GM23248 (cell line): ENCODE data around the gene ASB4. TPM values are rescaled to one million over a fixed set of nuclear protein-coding genes. Genes with fewer than 3 reads are reported as not detected.

Experiments
- DNase-seq: peaks from one replicate; pipeline ENCODE4 v3.0.0-alpha.2; 2015
- H2AFZ ChIP-seq: fragments of 200-600 bp; sonication (generic); 2 replicates; pipeline ENCODE4 v1.6.1; 2016; ENCODE audit warnings: antibody characterized with exemption
- H3F3A ChIP-seq: fragments of 200-600 bp; sonication (generic); 2 replicates; pipeline ENCODE4 v1.6.1; 2016; ENCODE audit warnings: mild to moderate bottlenecking, antibody characterized with exemption, mixed run types; ENCODE audit not compliant: insufficient read depth
- H3K27ac ChIP-seq: fragments of 200-600 bp; sonication (generic); 2 replicates; pipeline ENCODE4 v1.5.1; 2016; ENCODE audit warnings: mild to moderate bottlenecking
- H3K27me3 ChIP-seq: fragments of 200-600 bp; sonication (generic); replicated peaks from 2 replicates; pipeline ENCODE4 v1.6.1; 2016; ENCODE audit warnings: mild to moderate bottlenecking; ENCODE audit not compliant: insufficient read depth
- H3K36me3 ChIP-seq: fragments of 200-600 bp; sonication (generic); 2 replicates; pipeline ENCODE4 v1.6.1; 2016; ENCODE audit warnings: low read depth, mild to moderate bottlenecking
- H3K4me1 ChIP-seq: fragments of 200-600 bp; sonication (generic); 2 replicates; pipeline ENCODE4 v1.6.1; 2016; ENCODE audit warnings: mild to moderate bottlenecking; ENCODE audit not compliant: insufficient read depth
- H3K4me2 ChIP-seq: fragments of 200-600 bp; sonication (generic); one replicate; pipeline ENCODE4 v1.6.1; 2016; ENCODE audit warnings: mild to moderate bottlenecking; ENCODE audit not compliant: unreplicated experiment
- H3K4me3 ChIP-seq: fragments of 200-600 bp; sonication (generic); 2 replicates; pipeline ENCODE4 v1.5.1; 2016; ENCODE audit warnings: mild to moderate bottlenecking
- H3K79me2 ChIP-seq: fragments of 200-600 bp; sonication (generic); 2 replicates; pipeline ENCODE4 v1.6.1; 2016; ENCODE audit warnings: mild to moderate bottlenecking; ENCODE audit not compliant: insufficient read depth
- H3K9ac ChIP-seq: fragments of 200-600 bp; sonication (generic); 2 replicates; pipeline ENCODE4 v1.6.1; 2016; ENCODE audit warnings: mild to moderate bottlenecking
- H3K9me2 ChIP-seq: fragments of 200-600 bp; sonication (generic); 2 replicates; pipeline ENCODE4 v1.6.1; 2016; ENCODE audit warnings: mixed run types, mild to moderate bottlenecking, moderate library complexity; ENCODE audit not compliant: insufficient read depth
- H3K9me3 ChIP-seq: fragments of 200-600 bp; sonication (generic); one replicate; pipeline ENCODE4 v1.6.1; 2017; ENCODE audit warnings: low read depth
- H4K20me1 ChIP-seq: fragments of 200-600 bp; sonication (generic); 2 replicates; pipeline ENCODE4 v1.6.0; 2016; ENCODE audit not compliant: insufficient read depth
- EZH2 ChIP-seq: fragments of 200-600 bp; sonication (generic); IDR thresholded peaks from 2 replicates; pipeline ENCODE4 v1.6.1; 2018; ENCODE audit warnings: antibody characterized with exemption, mild to moderate bottlenecking; ENCODE audit not compliant: insufficient read depth, poor library complexity, severe bottlenecking
- EZH2phosphoT487 ChIP-seq: fragments of 200-600 bp; sonication (generic); IDR thresholded peaks from 2 replicates; pipeline ENCODE4 v1.6.1; 2018; ENCODE audit warnings: antibody characterized with exemption, moderate library complexity, mild to moderate bottlenecking, low read depth; ENCODE audit not compliant: insufficient read depth
- WGBS, 2 experiments: methylation state at CpG; one replicate each; pipeline ENCODE4 v1.1.6; 2015 to 2017; ENCODE audit warnings: low lambda C conversion rate in 2 of 2, low coverage in 1 of 2; ENCODE audit errors: missing lambda C conversion rate in 2 of 2; 5-methylcytosine and 5-hydroxymethylcytosine counted together
- in situ Hi-C: fragments of 300-500 bp; cut with MboI; formaldehyde crosslinking; loops from 2 replicates; pipeline ENCODE4 v1.15.0; 2020
- polyA plus RNA-seq: library from polyadenylated mRNA; unstranded; fragments of >200 nt; fragmentation: Nextera tagmentation; extraction: Ambion mirVana; gene quantifications from 2 replicates; pipeline ENCODE4 v1.2.1, GENCODE V29; 2016
- total RNA-seq: library from RNA; depleted of rRNA; stranded (reverse); fragments of >200 nt; shearing (Covaris generic); gene quantifications from 2 replicates; pipeline ENCODE4 v1.2.3, GENCODE V29; 2014

ASB4 gene
- total and polyA plus RNA-seq, 2 experiments from 2014 or later: not detected

GRCh38 chr7:95582578-95583293, 97.0 kb downstream of the ASB4 start:
- Histone ChIP-seq H3K9me3 (no peaks in the 10 kb centered on the region), H3K9me2 (no peaks in the 10 kb centered on the region), H3K36me3 (no peaks in the 10 kb centered on the region), H2AFZ (no peak overlapping the region), H4K20me1 (no peaks in the 10 kb centered on the region), H3K27me3 (no peaks in the 10 kb centered on the region), H3K4me2 (no peak overlapping the region), H3K4me1 (no peaks in the 10 kb centered on the region), H3K9ac (no peak overlapping the region), H3K27ac (no peak overlapping the region), H3K4me3 (no peak overlapping the region), H3F3A (no peaks in the 10 kb centered on the region), H3K79me2 (no peaks in the 10 kb centered on the region)
- DNase-seq: no peak
- in situ Hi-C loops: no loop called here
- WGBS, 2 experiments: 95 to 99% methylated on average over 4 of the region's 4 CpGs
- no peak for TF ChIP-seq EZH2phosphoT487
- TF ChIP-seq EZH2: no peak

DNA sequence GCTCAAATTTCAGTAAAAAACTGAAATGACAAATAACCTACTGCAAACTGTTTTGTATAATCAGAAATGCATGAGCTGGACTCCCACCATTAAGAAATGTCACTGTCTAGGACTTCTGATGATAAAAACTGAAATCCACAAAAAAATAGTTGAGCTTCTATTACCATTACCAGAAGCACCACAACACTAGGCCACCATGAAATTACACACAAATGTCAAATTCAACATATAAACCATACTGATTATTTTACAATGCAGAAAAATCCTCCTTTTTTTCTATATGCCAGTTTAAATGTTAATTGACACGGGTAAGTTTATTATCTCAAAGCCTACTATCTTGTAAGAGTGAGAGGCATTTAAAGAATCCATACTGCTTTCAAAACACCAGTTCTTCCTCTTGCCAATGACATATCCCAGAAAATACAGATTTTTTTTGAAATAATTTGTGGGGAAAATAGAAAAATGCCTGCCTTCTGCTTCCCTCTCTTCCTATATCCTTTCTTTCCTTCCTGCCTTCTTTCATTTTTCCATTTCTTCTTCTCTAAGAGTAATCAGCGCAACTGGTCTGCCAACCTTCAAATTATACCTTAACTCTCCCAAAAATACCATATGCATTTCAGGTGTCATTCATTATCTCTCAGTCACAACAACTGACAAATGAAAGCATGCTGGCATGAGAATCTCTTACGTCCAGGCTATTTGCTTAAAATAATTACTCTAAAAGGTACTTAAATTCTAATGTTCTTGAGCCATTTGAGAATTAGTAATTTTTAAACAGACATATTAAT, 98.3 kb downstream of the ASB4 start:
- no peak for DNase-seq
- WGBS, 2 experiments: 75 to 83% methylated on average over 3 of the region's 3 CpGs
- Histone ChIP-seq H3K4me1 (no peaks in the 10 kb centered on the region), H3K9me3 (no peaks in the 10 kb centered on the region), H3K4me3 (no peak overlapping the region), H3K9ac (no peak overlapping the region), H3K4me2 (no peak overlapping the region), H3K36me3 (no peaks in the 10 kb centered on the region), H3K27ac (no peak overlapping the region), H4K20me1 (no peaks in the 10 kb centered on the region), H2AFZ (no peak overlapping the region), H3F3A (no peaks in the 10 kb centered on the region), H3K79me2 (no peaks in the 10 kb centered on the region), H3K27me3 (no peaks in the 10 kb centered on the region), H3K9me2 (no peaks in the 10 kb centered on the region)
- TF ChIP-seq EZH2 (no peak), EZH2phosphoT487 (no peak)
- in situ Hi-C loops: no loop called here

GRCh38 chr7:95584769-95585425, 99.2 kb downstream of the ASB4 start:
- no peaks in the 10 kb centered on the region for H3K79me2 ChIP-seq
- no peak for DNase-seq
- no peaks in the 10 kb centered on the region for H3K9me2 ChIP-seq
- H4K20me1 ChIP-seq: no peaks in the 10 kb centered on the region
- no peaks in the 10 kb centered on the region for H3F3A ChIP-seq
- H3K4me3 ChIP-seq: no peak overlapping the region
- H3K27me3 ChIP-seq: no peaks in the 10 kb centered on the region
- H3K27ac ChIP-seq: no peak overlapping the region
- TF ChIP-seq EZH2phosphoT487 (no peak), EZH2 (no peak)
- WGBS, 2 experiments: 93 to 100% methylated on average over 1 of the region's 1 CpG
- no peaks in the 10 kb centered on the region for H3K36me3 ChIP-seq
- no peak overlapping the region for H2AFZ ChIP-seq
- H3K9me3 ChIP-seq: no peaks in the 10 kb centered on the region
- H3K4me2 ChIP-seq: no peak overlapping the region
- no peak overlapping the region for H3K9ac ChIP-seq
- in situ Hi-C loops: no loop called here
- no peaks in the 10 kb centered on the region for H3K4me1 ChIP-seq

- Histone ChIP-seq H3F3A (no peaks in the 10 kb centered on the region), H3K4me2 (no peak overlapping the region), H3K36me3 (no peaks in the 10 kb centered on the region), H3K9ac (no peak overlapping the region), H3K27ac (no peak overlapping the region), H4K20me1 (no peaks in the 10 kb centered on the region), H3K4me3 (no peak overlapping the region), H3K79me2 (no peaks in the 10 kb centered on the region), H3K9me2 (no peaks in the 10 kb centered on the region), H3K9me3 (no peaks in the 10 kb centered on the region), H3K27me3 (no peaks in the 10 kb centered on the region), H2AFZ (no peak overlapping the region), H3K4me1 (no peaks in the 10 kb centered on the region)
- in situ Hi-C loops: no loop called here
- TF ChIP-seq EZH2phosphoT487 (no peak), EZH2 (no peak)
- WGBS, 2 experiments: 89 to 94% methylated on average over 3 of the region's 3 CpGs
- DNase-seq: no peak
Observed at GRCh38 chr7:95585426-95585789, 99.7 kb downstream of the ASB4 start.
